GM23248 (cell line): ENCODE data around the gene CRB2.

Source experiments
- EZH2 ChIP-seq: fragments of 200-600 bp; sonication (generic); IDR thresholded peaks from 2 replicates; pipeline ENCODE4 v1.6.1; 2018; ENCODE audit warnings: antibody characterized with exemption, mild to moderate bottlenecking; ENCODE audit not compliant: insufficient read depth, poor library complexity, severe bottlenecking
- EZH2phosphoT487 ChIP-seq: fragments of 200-600 bp; sonication (generic); IDR thresholded peaks from 2 replicates; pipeline ENCODE4 v1.6.1; 2018; ENCODE audit warnings: antibody characterized with exemption, moderate library complexity, mild to moderate bottlenecking, low read depth; ENCODE audit not compliant: insufficient read depth

DNA sequence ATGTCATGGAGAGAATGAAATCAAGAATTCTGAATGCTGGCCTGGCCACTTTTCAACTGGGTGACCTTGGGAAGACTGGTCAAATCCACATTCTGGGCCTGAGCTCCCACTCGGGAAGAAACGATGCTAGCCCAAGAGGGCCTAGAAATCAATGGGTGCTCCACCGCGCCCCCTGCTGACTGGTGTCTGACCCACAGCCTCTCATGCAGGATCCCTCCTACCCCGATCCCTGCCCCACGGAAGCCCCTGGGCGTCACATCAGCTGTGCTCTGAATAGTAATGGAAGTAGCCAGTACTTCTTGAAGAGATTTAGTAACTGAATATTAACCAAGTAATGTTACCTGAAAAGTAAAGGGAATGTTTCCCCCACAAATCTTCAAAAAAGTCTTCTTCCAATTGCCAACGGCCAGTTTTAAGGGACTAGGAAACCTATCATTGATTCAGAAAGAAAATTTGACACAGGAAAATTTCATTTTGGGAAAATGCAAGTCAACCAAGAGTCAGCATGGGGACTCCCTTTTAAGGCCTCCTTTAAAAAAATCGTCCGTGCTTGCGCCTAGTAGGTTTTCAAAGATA, 43.9 kb downstream of the CRB2 start:
- no peak for TF ChIP-seq EZH2
- no peak for TF ChIP-seq EZH2phosphoT487
